ENCODE results near the gene UCN. TPM values are rescaled to one million over a fixed set of nuclear protein-coding genes. Genes with fewer than 3 reads are reported as not detected.
"Not testable (repeated sequence)": the region's sequence is repeated elsewhere in the genome, so short reads cannot be mapped to it uniquely, and the experiment has no call there.

Gene UCN
- not detected in 2 replicates for total RNA-seq

- no peak within 1 kb of the TSS for H3K4me3 ChIP-seq (ENCODE audit: low read depth, low read length)
These were observed at the start of gene UCN for GRCh38 chr2:27308359-27308881. UCN (minus strand) TSS chr2:27308445; CDS start chr2:27307895, 550 bp downstream.

GRCh38 chr2:27356382-27357181 lies 48.3 kb upstream of the UCN start, which contains the start of gene GTF3C2:
GTF3C2 (minus strand) TSS chr2:27356764; CDS start chr2:27343554, 13,210 bp downstream.
- DNase-seq (ENCODE audit: low read depth): peak; percentile 85
- TF ChIP-seq CTCF (conservative IDR thresholded peaks at IDR 0.05; ENCODE audit: low read depth, low read length): no peak
- peak within 1 kb of the TSS; percentile 92 for H3K4me3 ChIP-seq (ENCODE audit: low read depth, low read length)

More at GRCh38 chr2:27308359-27308881, at the start of gene UCN:
- TF ChIP-seq CTCF (conservative IDR thresholded peaks at IDR 0.05; ENCODE audit: low read depth, low read length): no peak
- no peak for DNase-seq (ENCODE audit: low read depth)

GRCh38 chr2:27356056-27356381 lies 47.8 kb upstream of the UCN start:
- peak overlapping the region; percentile 92 for H3K4me3 ChIP-seq (ENCODE audit: low read depth, low read length)
- DNase-seq (ENCODE audit: low read depth): no peak
- TF ChIP-seq CTCF (conservative IDR thresholded peaks at IDR 0.05; ENCODE audit: low read depth, low read length): no peak

GRCh38 chr2:27354597-27354927 lies 46.3 kb upstream of the UCN start:
- DNase-seq (ENCODE audit: low read depth): no peak
- TF ChIP-seq CTCF (conservative IDR thresholded peaks at IDR 0.05; ENCODE audit: low read depth, low read length): no peak
- H3K4me3 ChIP-seq (ENCODE audit: low read depth, low read length): no peak overlapping the region

GRCh38 chr2:27353762-27354596 lies 45.7 kb upstream of the UCN start:
- TF ChIP-seq CTCF (conservative IDR thresholded peaks at IDR 0.05; ENCODE audit: low read depth, low read length): no peak
- DNase-seq (ENCODE audit: low read depth): no peak
- H3K4me3 ChIP-seq (ENCODE audit: low read depth, low read length): no peak overlapping the region

- H3K4me3 ChIP-seq (ENCODE audit: low read depth, low read length); DNase-seq (ENCODE audit: low read depth): not testable (repeated sequence)
These were observed 45.1 kb upstream of the UCN start for GRCh38 chr2:27353386-27353761.

- no peak for TF ChIP-seq CTCF (conservative IDR thresholded peaks at IDR 0.05; ENCODE audit: low read depth, low read length)
- no peak for DNase-seq (ENCODE audit: low read depth)
- no peak overlapping the region for H3K4me3 ChIP-seq (ENCODE audit: low read depth, low read length)
These were observed 43.8 kb upstream of the UCN start for GRCh38 chr2:27351802-27352598.

Measured in epithelial cell of proximal tubule (primary cell).